ENCODE results near the gene SLC27A2.

DNA sequence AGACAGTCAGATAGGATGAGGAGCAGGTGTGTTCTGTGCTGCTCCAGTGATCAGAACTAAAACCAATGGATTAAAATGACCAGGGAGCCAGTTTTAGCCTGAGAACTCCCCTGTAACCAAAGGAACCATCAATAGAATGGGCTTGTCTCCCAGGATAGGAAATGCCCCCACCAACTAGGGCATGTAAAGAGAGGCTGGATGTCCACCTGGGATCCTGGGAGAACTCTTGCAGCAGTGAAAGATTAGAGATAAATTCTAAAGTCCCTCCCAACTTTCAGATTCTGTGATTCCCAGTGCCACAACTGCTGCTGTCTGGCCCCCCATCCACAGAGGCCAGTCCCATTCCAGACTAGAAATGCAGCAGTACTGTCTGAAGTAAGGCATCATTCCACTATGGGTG, 49.8 kb downstream of the SLC27A2 start:
- TF ChIP-seq EZH2 (IDR thresholded peaks at IDR 0.05; ENCODE audit: insufficient read depth, poor library complexity, severe bottlenecking): no peak
- TF ChIP-seq EZH2phosphoT487 (IDR thresholded peaks at IDR 0.05; ENCODE audit: insufficient read depth, low read depth): no peak
